Right ventricle myocardium superior (tissue), 1 donor: ENCODE results near the gene P2RY6. TPM values are rescaled to one million over a fixed set of nuclear protein-coding genes. Genes with fewer than 3 reads are reported as not detected.

Experiments used
- ATAC-seq: fragments of 200-7000 bp; cut with Tn5 transposase; one replicate; pipeline ENCODE4 v1.9.1; 2020; ENCODE audit warnings: mild to moderate bottlenecking; ENCODE audit not compliant: poor library complexity
- DNase-seq: peaks from one replicate; pipeline ENCODE4 v3.0.0-alpha.2; 2020
- intact Hi-C: fragments of 100-400 bp; cut with DNase I; formaldehyde crosslinking; loops from one replicate; pipeline ENCODE4 v1.11.2; 2022
- total RNA-seq: library from RNA; stranded (reverse); fragmentation: NEBNext Ultra II Directional; extraction: Animal tissue kit (Norgen Biotek cat#: 25700); gene quantifications from one replicate; pipeline ENCODE4 v1.2.1, GENCODE V29; 2021
- donor health status: DM: no; HTN: yes; CAD: no; lungs with severe emphysema.

P2RY6 gene
- total RNA-seq, 1 donor from 2014 or later, result 2.1 TPM

DNA sequence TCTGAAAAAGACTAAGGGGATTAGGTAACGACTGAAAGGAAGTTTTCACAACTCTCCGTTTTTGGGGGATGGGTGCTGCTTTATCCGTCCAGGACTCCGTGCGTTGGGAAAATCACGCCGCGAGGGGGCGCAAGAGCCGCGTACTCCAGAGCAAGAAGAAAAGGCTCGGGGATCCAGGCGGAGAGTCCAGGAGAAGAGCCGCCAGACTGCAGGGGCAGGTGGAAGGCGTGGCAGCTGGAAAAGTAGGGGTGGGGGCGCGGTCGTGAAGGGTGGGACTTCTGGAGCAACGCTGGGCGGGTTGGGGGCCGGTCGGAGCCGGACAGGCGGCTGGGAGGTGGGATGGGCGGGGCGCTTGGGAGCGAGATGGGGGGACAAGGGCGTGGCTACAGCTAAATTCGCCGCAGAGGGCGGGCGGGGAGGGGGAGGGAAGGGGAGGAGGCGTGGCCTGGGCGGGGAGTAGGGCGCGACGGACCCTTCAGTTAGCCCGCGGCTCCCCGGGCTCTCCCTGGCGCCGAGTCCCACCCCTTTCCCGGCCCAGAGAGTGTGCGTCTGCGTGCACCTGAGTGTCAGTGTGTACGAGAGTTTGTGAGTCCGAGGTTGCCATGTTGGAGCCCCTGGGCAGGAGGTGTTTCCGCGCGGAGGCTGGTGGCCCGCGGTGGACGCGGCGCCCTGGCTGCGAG, 35.3 kb downstream of the P2RY6 start:
- DNase-seq, result peak; percentile 99
- ATAC-seq, result peak; percentile 72
- intact Hi-C loops, result loop anchor here (1.0 to 5.0 kb wide), 2 partner anchors 28 to 85 kb away; no protein-coding TSS in a partner anchor

- intact Hi-C loops, result loop anchor here (5.0 kb wide), 1 partner anchor 84 kb away; no protein-coding TSS in a partner anchor
- DNase-seq (peak; percentile 83), ATAC-seq (peak; percentile 60)
These were observed 36.1 kb downstream of the P2RY6 start, which contains the start of gene ARHGEF17 for GRCh38 chr11:73308003-73308960. Gene ARHGEF17 (plus strand): TSS chr11:73308276. CDS start chr11:73308639, 363 bp downstream.

DNA sequence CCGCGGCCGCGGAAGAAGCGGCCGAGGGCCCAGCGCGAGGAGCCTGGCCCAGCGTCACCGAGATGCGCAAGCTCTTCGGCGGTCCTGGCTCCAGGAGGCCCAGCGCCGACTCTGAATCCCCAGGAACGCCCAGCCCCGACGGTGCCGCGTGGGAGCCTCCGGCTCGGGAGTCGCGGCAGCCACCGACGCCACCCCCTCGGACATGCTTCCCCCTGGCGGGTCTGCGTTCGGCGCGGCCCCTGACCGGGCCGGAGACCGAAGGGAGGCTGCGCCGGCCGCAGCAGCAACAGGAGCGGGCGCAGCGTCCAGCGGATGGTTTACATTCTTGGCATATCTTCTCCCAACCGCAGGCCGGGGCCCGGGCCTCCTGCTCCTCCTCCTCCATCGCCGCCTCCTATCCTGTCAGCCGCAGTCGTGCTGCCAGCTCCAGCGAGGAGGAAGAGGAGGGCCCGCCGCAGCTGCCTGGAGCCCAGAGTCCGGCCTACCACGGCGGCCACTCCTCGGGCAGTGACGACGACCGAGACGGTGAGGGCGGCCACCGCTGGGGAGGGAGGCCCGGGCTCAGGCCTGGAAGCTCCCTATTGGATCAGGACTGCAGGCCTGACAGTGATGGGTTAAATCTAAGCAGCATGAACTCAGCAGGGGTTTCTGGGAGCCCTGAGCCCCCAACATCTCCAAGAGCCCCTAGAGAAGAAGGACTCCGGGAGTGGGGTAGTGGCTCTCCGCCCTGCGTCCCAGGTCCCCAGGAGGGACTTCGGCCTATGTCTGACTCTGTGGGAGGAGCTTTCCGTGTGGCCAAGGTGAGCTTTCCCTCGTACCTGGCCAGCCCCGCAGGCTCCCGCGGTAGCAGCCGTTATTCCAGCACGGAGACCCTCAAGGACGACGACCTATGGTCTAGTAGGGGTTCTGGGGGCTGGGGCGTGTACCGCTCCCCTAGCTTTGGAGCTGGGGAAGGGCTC, 37.1 kb downstream of the P2RY6 start:
- ATAC-seq (peak; percentile 73), DNase-seq (peak; percentile 95)
- intact Hi-C loops, result loop anchor here (5.0 kb wide), 1 partner anchor 83 kb away; no protein-coding TSS in a partner anchor

DNA sequence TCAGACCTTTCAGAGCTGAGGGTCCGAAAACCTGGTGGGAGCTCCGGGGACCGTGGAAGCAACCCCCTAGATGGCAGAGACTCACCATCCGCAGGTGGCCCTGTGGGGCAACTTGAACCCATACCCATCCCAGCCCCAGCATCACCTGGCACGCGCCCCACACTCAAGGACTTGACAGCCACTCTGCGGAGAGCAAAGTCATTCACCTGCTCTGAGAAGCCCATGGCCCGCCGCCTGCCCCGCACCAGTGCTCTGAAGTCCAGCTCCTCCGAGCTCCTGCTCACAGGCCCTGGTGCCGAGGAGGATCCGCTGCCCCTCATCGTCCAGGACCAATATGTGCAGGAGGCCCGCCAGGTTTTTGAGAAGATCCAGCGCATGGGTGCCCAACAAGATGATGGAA, 37.9 kb downstream of the P2RY6 start:
- ATAC-seq, result no peak
- DNase-seq, result peak; percentile 62

GRCh38 chr11:73310661-73311393, 38.7 kb downstream of the P2RY6 start:
- intact Hi-C loops, result no loop called here
- no peak for ATAC-seq
- DNase-seq, result no peak

More for the DNA sequence above, 37.9 kb downstream of the P2RY6 start:
- intact Hi-C loops, result no loop called here

DNA sequence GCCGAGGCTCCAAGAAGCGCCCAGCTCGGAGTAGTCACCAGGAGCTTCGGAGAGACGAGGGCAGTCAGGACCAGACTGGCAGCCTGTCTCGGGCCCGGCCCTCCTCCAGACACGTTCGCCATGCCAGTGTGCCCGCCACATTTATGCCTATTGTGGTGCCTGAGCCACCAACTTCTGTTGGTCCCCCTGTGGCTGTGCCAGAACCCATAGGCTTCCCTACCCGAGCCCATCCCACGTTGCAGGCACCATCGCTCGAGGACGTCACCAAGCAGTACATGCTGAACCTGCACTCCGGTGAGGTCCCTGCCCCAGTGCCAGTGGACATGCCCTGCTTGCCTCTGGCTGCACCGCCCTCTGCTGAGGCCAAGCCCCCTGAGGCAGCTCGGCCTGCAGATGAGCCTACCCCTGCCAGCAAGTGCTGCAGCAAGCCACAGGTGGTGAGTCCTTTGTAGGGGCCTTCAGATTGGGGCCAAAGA, 39.3 kb downstream of the P2RY6 start:
- no peak for DNase-seq
- no peak for ATAC-seq
- intact Hi-C loops, result no loop called here

- intact Hi-C loops, result no loop called here
- DNase-seq (no peak), ATAC-seq (no peak)
These were observed 39.9 kb downstream of the P2RY6 start for GRCh38 chr11:73312036-73312435.

DNA sequence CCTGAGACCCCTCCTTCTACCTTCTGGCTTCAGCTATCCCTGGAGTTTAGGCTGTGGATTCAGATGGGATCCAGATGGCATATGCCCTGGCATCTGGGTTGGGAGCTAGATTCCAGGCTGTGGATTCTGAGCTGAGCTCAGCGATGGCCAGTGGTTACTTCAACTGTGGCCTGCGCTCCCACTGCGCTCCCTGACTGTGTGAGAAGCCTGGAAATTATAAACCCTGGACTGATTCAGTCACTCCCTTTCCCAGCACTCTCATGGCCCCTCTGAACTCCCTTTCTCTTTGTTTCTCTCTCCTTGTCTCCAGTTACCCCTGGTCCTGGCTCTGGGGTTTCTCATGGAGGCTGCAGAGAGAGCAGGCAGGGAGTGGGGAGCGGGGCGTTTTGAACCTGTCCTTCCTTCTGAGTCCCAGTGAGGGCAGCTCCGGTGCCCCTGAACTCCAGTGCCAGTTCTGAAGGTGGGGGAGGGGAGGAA, 40.8 kb downstream of the P2RY6 start:
- intact Hi-C loops, result no loop called here
- ATAC-seq, result no peak
- no peak for DNase-seq

DNA sequence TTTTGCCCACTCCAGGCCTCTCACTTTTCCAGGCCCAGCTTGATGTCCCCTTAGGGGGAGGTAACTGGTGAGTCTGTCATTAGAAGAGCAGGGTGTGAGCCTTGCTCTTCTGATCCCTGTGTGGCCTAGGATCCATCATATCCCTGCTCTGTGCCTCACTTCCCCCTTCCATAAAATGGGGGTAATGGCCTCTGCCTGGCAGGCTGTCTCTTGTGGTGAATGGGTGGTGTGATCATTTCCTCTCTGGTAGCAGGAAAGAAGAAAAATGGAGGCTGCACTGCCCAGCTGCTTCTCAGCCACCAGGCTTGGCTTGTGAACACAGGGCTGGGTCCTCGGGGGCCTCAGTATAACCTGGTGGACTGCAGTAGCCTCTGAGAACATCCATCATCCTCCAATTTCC, 41.5 kb downstream of the P2RY6 start:
- DNase-seq (no peak), ATAC-seq (no peak)
- intact Hi-C loops, result no loop called here

DNA sequence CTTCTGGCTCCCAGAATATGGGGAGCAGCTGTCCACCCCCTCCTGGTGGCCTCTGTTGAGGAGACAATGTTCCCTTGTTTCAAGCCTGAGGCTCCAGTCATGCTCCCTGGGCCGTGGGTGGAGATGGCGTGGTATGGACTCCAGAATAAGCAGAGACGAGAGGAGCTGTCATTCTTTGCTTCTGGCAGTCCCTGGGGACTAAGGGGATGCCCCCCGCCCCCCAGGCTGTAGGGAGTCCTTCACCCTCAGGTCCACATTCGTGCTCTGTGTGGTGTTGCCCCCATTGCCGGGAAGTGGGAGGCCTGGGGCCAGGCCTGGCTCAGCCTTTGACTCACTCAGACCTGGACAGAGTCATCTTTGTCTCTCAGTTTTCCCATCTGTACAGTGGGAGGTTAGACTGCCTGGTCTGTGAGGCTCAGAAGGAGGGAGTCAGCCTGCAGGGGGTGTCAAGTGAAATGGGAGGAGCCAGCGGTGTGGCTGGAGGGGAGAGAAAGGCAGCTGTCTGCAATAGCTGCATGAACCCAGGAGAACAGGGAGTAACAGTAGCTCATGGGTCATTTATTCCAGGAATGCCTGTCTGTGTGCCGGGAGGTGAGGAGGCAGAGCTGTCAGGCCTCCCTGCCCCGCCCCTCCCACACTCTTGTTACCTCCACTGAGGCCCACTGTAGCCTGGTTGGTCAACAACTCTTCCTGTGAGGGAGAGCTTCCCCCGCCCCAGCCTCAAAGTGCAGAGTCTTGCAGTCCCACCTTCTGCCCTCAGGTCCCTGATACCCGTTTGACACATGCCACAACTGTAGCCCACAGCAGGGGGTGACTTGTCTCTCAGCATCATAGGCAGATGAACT, 42.2 kb downstream of the P2RY6 start:
- DNase-seq (peak; percentile 62), ATAC-seq (peak; percentile 50)
- intact Hi-C loops, result no loop called here

GRCh38 chr11:73315293-73316020, 43.3 kb downstream of the P2RY6 start:
- ATAC-seq, result no peak
- intact Hi-C loops, result no loop called here
- DNase-seq, result no peak

- intact Hi-C loops, result no loop called here
- DNase-seq, result no peak
- no peak for ATAC-seq
These were observed 44.3 kb downstream of the P2RY6 start for GRCh38 chr11:73316422-73316821.

- intact Hi-C loops, result no loop called here
- DNase-seq, result peak; percentile 87
- peak; percentile 71 for ATAC-seq
These were observed 45.2 kb downstream of the P2RY6 start for GRCh38 chr11:73317373-73317772.

- DNase-seq (no peak), ATAC-seq (peak; percentile 8)
- intact Hi-C loops, result no loop called here
These were observed 45.7 kb downstream of the P2RY6 start for GRCh38 chr11:73317803-73318202.

DNA sequence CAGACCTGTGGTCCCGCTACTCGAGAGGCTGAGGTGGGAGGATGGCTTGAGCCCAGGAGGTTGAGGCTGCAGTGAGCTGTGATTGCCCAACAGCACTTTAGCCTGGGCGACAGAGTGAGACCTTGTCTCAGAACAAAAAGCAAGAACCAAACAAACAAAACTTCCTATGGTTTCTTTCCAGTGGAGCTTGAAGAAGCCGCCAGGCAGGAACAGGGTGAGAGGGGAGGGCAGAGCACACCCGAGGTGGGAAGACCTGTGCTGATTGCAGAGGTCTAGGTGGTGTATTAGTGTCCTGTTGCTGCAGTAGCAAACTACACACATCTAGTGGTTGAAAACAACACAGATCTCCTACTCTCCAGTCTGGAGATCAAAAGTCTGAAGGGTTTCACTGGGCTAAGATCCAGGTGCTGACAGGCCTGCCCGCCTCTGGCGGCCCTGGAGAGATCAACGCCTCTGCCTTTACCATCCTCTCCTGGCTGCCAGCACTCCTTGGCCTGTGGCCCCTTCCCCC, 46.4 kb downstream of the P2RY6 start:
- intact Hi-C loops, result no loop called here
- no peak for DNase-seq

More for the DNA sequence above, 46.4 kb downstream of the P2RY6 start:
- ATAC-seq, result no peak
